H1 (cell line): ENCODE measurements around the gene ATP6V0A1. TPM values are rescaled to one million over a fixed set of nuclear protein-coding genes. Genes with fewer than 3 reads are reported as not detected.

Experiments
- CBX8 ChIP-seq: fragments of 300-800, 300-1000 bp; sonication (generic); IDR thresholded peaks from 2 replicates; pipeline ENCODE4 v1.7.1; 2016; ENCODE audit warnings: low read depth, low read length, borderline replicate concordance
- CHD1 ChIP-seq: IDR thresholded peaks from 2 replicates; pipeline ENCODE4 v1.6.1; 2012; ENCODE audit warnings: low read depth, low read length, improper control_type of control experiment
- JUND ChIP-seq: IDR thresholded peaks from 2 replicates; pipeline ENCODE4 v1.6.1; 2011; ENCODE audit warnings: mild to moderate bottlenecking, improper control_type of control experiment, low read length
- KDM4A ChIP-seq: IDR thresholded peaks from one replicate; pipeline ENCODE4 v1.7.1; 2012; ENCODE audit warnings: low read depth, mild to moderate bottlenecking, moderate library complexity, low read length, inconsistent platforms; ENCODE audit not compliant: severe bottlenecking
- PHF8 ChIP-seq: fragments of 200-600 bp; sonication (generic); conservative IDR thresholded peaks from 2 replicates; pipeline ENCODE4 v1.7.1; 2012; ENCODE audit warnings: low read depth, mild to moderate bottlenecking, inconsistent platforms, low read length, moderate library complexity
- POU5F1 ChIP-seq: IDR thresholded peaks from 2 replicates; pipeline ENCODE4 v1.6.1; 2011; ENCODE audit warnings: low read depth, mild to moderate bottlenecking, low read length, moderate library complexity
- polyA plus RNA-seq, 7 experiments: library from polyadenylated mRNA; depleted of rRNA in 3 of 7; stranded (reverse) in 5 of 7; unstranded in 2 of 7; fragments of >200 nt in 5 of 7; fragments of 200-250 nt in 2 of 7; gene quantifications; 1 replicate in 5 of 7; 2 replicates in 1 of 7; 4 replicates in 1 of 7; pipeline versions ENCODE4 v1.2.1 to v1.2.3, GENCODE V29; 2011 to 2013; ENCODE audit warnings: missing spikeins in 2 of 7, mixed read lengths in 2 of 7
- total RNA-seq: library from RNA; stranded (reverse); fragmentation: NEBNext Ultra II Directional; extraction: Animal tissue kit (Norgen Biotek cat#: 25700); gene quantifications from 2 replicates; pipeline ENCODE4 v1.2.1, GENCODE V29; 2021
- TF ChIP-seq, protein P1 (sequence below): IDR thresholded peaks from 2 replicates; pipeline ENCODE4 v1.6.1; 2012; ENCODE audit warnings: low read length, inconsistent platforms

ATP6V0A1 gene
- total and polyA plus RNA-seq, 2 of the 8 experiments (the other 6 are each of a cell fraction or from before 2014, with no cell fraction given) = 55.3 to 63.4 TPM

DNA sequence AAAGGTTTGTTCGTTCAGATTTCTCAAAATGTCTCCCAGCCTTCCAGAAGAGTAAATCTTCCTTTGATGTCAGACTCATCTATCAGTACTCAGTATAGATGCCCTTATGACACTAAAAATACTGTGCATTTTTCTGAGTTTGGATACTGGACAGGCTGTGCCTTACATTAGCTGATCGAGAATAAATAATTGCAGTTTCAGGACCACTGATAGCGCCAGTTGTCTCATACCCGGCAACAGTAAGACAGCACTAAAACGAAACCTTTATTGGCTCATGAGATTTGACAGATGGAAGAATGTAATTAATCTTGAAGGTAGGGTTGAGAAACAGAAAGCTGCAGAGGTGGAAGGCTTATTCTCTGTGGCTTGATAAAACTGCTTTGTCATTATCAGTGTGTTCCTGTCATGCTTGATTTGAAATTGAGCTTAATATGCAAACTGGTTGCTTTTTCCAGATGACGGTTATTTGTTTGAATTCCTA lies 1.2 kb downstream of the ATP6V0A1 start (continued):
- TF ChIP-seq PHF8 = no peak
- TF ChIP-seq, protein P1, sequence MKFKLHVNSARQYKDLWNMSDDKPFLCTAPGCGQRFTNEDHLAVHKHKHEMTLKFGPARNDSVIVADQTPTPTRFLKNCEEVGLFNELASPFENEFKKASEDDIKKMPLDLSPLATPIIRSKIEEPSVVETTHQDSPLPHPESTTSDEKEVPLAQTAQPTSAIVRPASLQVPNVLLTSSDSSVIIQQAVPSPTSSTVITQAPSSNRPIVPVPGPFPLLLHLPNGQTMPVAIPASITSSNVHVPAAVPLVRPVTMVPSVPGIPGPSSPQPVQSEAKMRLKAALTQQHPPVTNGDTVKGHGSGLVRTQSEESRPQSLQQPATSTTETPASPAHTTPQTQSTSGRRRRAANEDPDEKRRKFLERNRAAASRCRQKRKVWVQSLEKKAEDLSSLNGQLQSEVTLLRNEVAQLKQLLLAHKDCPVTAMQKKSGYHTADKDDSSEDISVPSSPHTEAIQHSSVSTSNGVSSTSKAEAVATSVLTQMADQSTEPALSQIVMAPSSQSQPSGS = no peak
- TF ChIP-seq KDM4A = no peak
- no peak for TF ChIP-seq POU5F1
- no peak for TF ChIP-seq JUND
- TF ChIP-seq CHD1 = no peak
- no peak for TF ChIP-seq CBX8
